Stimulated activated CD8-positive, alpha-beta memory T cell treated with anti-CD3 and anti-CD28 coated beads, Interleukin-7, amount 100 ng/mL, for 24 hours (primary cell): ENCODE results near the gene TBC1D5.
"Not testable (repeated sequence)": the region's sequence is repeated elsewhere in the genome, so short reads cannot be mapped to it uniquely, and the experiment has no call there.

Source experiments
- DNase-seq: peaks from one replicate; pipeline ENCODE4 v3.0.0-alpha.2; 2020; ENCODE audit warnings: low read depth

Gene TBC1D5

DNA sequence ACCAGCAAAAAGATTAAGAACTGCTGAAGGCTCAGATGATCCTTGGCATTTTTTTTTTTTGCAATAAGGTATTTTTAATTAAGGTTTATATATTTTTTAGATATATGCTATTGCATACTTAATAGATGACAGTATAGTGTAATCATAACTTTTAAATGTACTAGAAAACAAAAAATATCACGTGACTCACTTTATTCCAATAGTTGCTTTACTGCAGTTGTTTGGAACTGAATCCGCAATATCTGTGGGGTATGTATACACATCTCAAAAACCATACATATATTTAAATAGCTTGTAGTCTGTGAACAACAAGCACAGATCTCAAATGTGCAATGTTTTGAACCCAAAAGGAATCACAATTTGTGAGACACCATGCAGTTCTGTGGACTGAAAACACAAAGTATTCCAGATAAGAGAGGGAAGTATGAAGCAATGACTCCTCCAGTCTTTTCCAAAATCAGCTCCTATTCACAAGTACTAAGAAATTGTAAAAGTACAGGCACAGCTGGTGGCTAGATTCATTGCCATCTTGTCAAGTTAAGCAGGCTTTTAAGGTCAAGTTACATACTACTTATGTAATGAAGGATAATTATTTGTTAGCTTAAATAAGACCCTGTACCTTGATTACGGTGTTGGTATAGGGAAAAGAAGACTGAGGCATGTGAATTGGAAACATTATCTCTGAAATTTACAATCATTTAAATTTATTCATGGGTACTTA lies 331.1 kb downstream of the TBC1D5 start:
- no peak for DNase-seq

DNA sequence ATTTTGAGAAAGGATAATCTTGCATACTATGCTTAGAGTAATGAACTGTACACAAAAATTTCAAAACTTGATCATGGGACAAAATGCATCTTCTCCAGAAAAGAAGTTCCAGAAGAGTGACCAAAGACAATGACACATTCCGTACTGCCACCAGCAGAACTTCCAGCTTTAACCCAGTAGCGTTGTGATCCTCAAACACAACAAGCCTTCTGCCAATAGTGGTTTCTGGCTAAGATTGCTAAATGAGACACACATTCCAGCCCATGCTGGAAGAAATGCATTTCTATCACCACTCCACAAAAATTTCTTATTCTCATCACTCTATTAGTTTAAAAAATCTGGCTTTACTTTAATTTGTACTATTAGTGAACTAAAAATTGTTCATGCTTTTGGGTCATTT lies 334.9 kb downstream of the TBC1D5 start:
- no peak for DNase-seq

DNA sequence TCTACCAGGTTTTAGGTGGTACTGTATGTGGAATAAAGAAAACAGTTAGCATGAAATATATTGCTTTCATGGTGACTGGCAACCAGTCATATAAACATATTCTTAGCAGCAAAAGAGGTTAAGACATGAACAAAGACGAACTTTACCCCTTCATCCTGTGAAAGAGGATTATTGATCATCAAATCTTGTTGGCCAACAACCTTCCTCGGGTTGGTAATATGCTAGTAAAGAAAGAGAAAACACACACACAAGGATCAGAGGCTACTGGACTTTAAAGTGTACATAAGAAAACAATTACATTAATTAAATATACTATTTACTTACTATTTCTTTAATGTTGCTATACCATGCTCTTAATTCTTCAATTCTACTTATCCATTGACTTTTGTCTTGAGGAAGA lies 337.9 kb downstream of the TBC1D5 start:
- no peak for DNase-seq

DNA sequence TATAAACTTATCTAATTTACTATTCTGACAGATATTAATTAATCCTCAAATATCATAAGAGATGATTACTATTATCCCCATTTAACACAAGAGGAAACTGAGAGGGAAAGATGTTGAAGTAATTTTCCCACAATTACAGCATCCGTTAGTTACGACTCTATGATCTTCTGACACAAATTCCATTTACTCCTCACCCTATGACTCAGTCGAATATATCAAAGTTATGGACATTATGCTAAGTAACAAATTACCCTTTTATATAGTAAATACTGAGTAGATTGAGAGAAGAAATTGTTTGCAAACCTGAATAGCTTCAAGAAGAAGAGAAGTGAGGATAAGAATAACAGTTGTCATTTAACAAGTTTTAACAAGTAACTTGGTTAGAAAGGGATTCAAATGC lies 340.0 kb downstream of the TBC1D5 start:
- no peak for DNase-seq

DNA sequence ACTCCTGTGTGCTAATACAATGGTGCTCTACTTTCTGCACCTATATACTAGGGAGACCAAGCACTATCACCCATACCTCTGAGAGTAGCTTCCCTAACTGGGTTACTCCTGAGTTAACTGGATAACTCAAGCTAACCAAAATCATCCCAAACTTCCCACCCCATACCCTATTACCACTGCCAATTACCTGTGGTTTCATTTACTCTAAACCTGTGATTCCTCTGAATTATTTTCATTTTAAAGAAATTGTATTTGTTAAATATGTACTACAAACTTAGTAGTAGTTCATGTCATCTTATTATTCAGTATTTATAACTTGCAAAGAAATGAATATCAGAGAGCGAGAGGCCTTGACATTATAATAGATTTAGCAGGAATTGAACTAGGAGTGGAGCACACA lies 340.5 kb downstream of the TBC1D5 start:
- no peak for DNase-seq

DNA sequence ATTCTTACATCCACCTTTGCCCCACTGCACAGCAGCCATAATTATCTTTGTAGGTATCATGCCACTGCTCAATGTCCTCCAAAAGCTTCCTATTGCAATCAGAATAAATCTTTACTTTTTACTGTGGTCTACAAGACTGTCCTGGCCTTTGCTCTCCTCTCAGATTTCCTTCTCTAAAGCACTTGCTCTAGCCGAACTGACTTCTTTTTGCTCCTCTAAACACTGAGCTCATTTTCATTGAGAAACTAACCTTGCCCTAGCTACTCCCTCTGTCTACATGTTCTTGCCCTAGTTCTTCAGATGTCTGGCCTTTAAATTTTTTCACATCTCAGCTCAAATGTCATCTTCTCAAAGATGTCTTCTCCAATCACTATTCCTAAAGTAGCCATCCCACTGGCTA lies 342.8 kb downstream of the TBC1D5 start:
- DNase-seq = no peak

GRCh38 chr3:17398959-17399551 lies 343.4 kb downstream of the TBC1D5 start:
- DNase-seq = no peak

DNA sequence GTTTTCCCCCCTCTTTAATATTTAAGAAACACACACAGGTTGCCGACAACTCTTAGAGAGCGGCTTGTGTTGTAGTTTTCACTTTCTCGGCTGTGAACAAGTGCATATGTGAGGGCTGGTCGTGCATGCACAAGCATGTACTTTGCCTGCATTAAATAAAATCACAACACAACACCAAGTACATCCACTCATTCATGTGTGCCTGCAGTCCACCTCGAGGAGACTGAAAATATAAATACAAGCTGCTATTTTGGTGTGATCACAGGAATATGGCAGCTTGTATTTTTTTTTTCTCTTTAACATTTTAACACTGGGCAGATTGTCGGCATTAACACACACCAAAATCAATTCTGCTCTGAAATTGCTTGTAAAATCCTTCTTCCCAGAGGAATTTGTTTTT lies 346.4 kb downstream of the TBC1D5 start:
- DNase-seq = no peak

DNA sequence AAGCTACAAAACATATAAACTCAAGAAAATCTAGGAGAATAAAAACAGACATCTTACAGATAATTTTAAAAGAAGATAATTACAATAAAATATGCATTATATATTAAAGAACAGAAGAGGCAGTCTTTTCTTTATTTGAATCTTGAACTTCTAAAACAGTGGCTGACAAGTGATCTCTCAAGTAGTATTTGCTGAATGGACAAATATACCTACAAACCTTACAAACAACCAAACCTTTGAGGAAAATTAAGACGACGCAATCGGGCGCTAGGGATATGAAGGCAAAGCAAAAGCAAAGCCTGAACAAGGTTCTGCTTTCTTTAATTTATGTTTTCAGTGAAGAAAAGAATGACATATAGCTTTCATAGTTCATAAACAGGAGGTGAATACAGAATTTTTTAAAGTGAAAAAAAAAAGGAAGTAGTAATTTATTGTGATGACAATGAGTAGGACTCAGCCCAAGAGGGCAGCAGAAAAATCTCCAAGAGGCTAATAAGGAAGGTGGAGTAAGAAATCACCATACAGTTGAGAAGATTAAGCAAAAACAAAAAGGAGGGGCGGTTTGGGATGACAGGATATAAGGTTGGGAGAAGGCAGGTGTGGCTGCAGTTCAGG lies 347.8 kb downstream of the TBC1D5 start:
- DNase-seq = no peak

DNA sequence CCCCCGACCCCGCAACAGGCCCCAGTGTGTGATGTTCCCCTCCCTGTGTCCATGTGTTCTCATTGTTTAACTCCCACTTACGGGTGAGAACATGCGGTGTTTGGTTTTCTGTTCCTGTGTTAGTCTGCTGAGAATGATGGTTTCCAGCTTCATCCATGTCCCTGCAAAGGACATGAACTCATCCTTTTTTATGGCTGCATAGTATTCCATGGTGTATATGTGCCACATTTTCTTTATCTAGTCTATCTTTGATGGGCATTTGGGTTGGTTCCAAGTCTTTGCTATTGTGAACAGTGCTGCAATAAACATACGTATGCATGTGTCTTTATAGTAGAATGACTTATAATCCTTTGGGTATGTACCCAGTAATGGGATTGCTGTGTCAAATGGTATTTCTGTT lies 349.9 kb downstream of the TBC1D5 start:
- DNase-seq = not testable (repeated sequence)

DNA sequence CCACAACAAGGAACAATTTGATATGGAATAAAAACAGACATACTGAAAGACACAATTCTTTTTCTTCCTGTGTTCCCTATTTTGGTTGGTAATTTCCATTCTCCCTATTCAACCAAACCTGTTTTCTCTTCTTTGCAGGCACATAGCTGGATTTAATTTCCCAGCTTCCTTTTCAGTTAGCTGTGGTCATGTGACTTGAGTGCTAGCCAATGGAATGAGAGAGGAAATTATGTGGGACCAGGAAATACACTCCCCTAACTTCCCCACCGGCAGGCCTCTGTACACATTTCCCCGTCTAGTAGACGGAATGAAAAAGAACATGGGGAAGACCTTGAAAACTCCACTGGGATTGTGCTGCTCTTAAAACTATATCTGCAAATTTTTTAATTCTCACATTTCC lies 351.6 kb downstream of the TBC1D5 start:
- DNase-seq = no peak

- no peak for DNase-seq
Observed at GRCh38 chr3:17387108-17387507, 355.3 kb downstream of the TBC1D5 start.

DNA sequence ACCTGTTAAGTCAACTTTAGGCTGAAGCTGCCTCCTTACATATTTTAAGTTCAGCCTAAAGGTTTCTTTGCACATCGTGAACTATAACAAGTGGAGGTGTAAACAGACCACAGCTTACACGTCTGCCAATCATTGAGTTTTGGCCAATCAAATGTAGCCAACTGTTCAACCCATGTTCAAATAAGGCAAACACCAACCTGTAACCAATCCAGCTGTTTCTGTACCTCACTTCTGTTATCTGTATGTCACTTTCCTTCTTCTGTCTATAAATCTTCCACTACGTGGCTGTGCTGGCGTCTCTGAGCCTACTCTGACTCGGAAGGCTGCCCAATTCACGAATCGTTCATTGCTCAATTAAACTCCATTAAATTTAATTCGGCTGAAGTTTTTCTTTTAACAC lies 356.0 kb downstream of the TBC1D5 start:
- no peak for DNase-seq

DNA sequence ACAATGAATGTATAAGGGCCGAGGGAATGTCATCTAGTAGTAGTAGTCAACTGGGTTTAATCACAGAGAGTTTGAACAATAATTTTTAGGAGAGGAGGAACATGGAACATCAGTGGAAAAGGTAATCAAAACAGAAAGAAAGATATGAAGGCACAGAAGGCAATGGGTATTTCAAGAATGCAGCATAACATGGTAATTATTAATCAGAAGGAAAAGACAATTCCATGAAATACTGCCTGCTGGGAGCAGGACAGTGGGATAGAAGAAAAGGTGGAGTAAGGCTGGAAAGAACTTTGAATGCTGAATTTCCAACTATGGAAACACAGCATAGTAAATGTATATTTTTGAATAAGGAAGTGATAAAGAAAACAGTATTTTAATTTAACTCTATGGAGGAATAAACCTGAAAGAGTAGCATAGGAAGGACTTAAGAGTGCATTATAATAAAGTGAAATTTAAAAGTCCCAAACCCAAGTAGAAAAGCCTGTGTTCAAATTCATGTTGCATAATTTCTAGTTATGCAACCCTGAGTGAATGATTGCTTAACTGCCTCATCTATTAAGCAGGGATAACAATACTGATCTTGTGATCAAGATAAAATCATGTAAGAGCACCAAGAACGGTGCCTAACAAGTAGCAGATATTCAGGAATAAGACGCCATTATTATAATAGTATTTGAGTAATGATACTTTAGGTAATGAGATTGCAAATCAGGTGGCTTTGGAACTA lies 357.7 kb downstream of the TBC1D5 start:
- no peak for DNase-seq

DNA sequence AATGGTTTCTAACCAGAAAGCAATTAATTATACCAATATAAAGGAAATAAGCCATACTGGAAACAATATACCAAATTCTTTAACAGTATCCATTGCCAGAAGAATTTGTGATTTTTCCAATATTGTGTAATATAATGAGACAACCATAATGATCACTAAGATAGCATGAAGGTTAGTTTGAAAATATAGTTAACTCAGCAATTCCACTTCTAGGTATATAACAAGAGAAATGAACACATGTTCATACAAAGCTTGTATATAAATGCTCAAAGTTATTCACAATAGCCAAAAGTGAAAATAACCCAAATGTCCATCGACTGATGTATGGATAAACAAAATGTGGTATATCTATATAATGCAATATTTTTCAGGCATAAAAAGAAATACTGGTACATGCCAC lies 369.1 kb downstream of the TBC1D5 start:
- no peak for DNase-seq

GRCh38 chr3:17372362-17373210 lies 369.8 kb downstream of the TBC1D5 start:
- DNase-seq = no peak

GRCh38 chr3:17369973-17370372 lies 372.5 kb downstream of the TBC1D5 start:
- DNase-seq = no peak

- no peak for DNase-seq
Observed at GRCh38 chr3:17367171-17367570, 375.3 kb downstream of the TBC1D5 start.

- DNase-seq = no peak
Observed at GRCh38 chr3:17360991-17361390, 381.4 kb downstream of the TBC1D5 start.

DNA sequence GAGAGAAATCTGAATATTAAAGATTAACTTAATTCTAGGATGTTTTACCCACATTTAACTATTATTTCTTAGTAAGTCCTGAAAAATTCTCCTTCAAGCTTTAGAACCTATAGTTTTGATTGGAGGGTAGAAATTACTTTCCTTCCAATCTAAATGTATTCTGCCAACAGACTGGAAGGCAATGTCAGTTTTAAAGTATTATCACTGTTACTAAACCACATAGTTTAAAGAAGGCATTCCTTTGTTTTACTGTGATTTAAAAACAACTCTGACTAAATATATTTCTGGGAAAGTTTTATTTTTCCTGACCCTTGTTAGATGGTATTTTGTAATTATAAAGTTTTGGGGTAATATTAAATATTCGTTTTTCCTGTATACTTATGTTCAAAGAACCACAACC lies 382.5 kb downstream of the TBC1D5 start:
- DNase-seq = no peak

- no peak for DNase-seq
Observed at GRCh38 chr3:17357035-17357710, 385.3 kb downstream of the TBC1D5 start.
